Uterus (tissue), 4 donors: ENCODE measurements around the gene TMEM120A. TPM values are rescaled to one million over a fixed set of nuclear protein-coding genes. Genes with fewer than 3 reads are reported as not detected.

ENCODE experiments used
- DNase-seq, 2 donors: peaks; one replicate each; pipeline ENCODE4 v3.0.0-alpha.2; 2019 to 2020
- H3K27ac ChIP-seq, 2 donors: fragments of 200-600 bp; sonication (generic); 1 replicate in 1 of 2; 2 replicates in 1 of 2; pipeline ENCODE4 v1.5.1; 2016 to 2018
- H3K27me3 ChIP-seq, 2 donors: fragments of 200-600 bp; sonication (generic); one replicate each; pipeline ENCODE4 v1.5.1; 2018 to 2019; ENCODE audit warnings: control low read depth in 1 of 2
- H3K36me3 ChIP-seq, 2 donors: fragments of 200-600 bp; sonication (generic); one replicate each; pipeline ENCODE4 v1.5.1; 2019; ENCODE audit warnings: control low read depth in 1 of 2
- H3K4me1 ChIP-seq, 2 donors: fragments of 200-600 bp; sonication (generic); one replicate each; pipeline ENCODE4 v1.5.1; 2018 to 2019; ENCODE audit warnings: control low read depth in 1 of 2
- H3K4me3 ChIP-seq, 2 donors: fragments of 200-600 bp; sonication (generic); 1 replicate in 1 of 2; 2 replicates in 1 of 2; pipeline ENCODE4 v1.5.1; 2018 to 2019; ENCODE audit warnings: mild to moderate bottlenecking in 1 of 2
- H3K9me3 ChIP-seq, 2 donors: fragments of 200-600 bp; sonication (generic); one replicate each; pipeline ENCODE4 v1.5.1; 2019; ENCODE audit warnings: control low read depth in 1 of 2
- CTCF ChIP-seq, 4 experiments: fragments of 200-600 bp in 2 of 4; fragments of 450-650 bp in 2 of 4; sonication (generic) in 2 of 4; IDR thresholded peaks; one replicate each; pipeline ENCODE4 v1.5.1; 2016 to 2019; ENCODE audit warnings: antibody characterized with exemption in 4 of 4, mild to moderate bottlenecking in 2 of 4, moderate library complexity in 1 of 4
- POLR2A ChIP-seq, 2 donors: fragments of 450-650 bp; IDR thresholded peaks; one replicate each; pipeline ENCODE4 v1.6.1; 2016; ENCODE audit warnings: antibody characterized with exemption in 2 of 2, mild to moderate bottlenecking in 1 of 2, moderate library complexity in 1 of 2
- intact Hi-C: fragments of 100-400 bp; cut with DNase I; formaldehyde crosslinking; loops from one replicate; pipeline ENCODE4 v1.15.1; 2023; ENCODE audit warnings: low total_unique reads
- total RNA-seq, 4 donors: library from RNA; depleted of rRNA in 3 of 4; stranded (reverse); fragments of >200 nt in 3 of 4; gene quantifications; one replicate each; pipeline versions ENCODE4 v1.1.0 to v1.2.4, GENCODE V29; 2014 to 2023
- donor health status: DM: yes; HTN: yes; CAD: no.

The TMEM120A gene
- total RNA-seq, 4 donors from 2014 or later = 4.6 to 95.4 (median 36.9) TPM

GRCh38 chr7:75962607-75963380 is 31.6 kb downstream of the TMEM120A start:
- H3K9me3 ChIP-seq = no peaks in the 10 kb centered on the region
- H3K36me3 ChIP-seq = no peaks in the 10 kb centered on the region
- no peak overlapping the region for H3K4me3 ChIP-seq
- peaks cover 0 to 13% of the 10 kb centered on the region in 2 donors for H3K4me1 ChIP-seq
- intact Hi-C loops = no loop called here
- no peak for DNase-seq
- peak overlapping the region; percentile 60 to 74 for H3K27ac ChIP-seq
- H3K27me3 ChIP-seq = no peaks in the 10 kb centered on the region
- TF ChIP-seq CTCF (IDR thresholded peaks at IDR 0.05) = no peak
- TF ChIP-seq POLR2A (IDR thresholded peaks at IDR 0.05) = no peak

GRCh38 chr7:75961218-75961617 is 33.2 kb downstream of the TMEM120A start:
- Histone ChIP-seq H3K9me3 (no peaks in the 10 kb centered on the region), H3K4me1 (peaks cover 0 to 4% of the 10 kb centered on the region in 2 donors), H3K4me3 (no peak overlapping the region), H3K36me3 (no peaks in the 10 kb centered on the region), H3K27ac (no peak overlapping the region), H3K27me3 (no peaks in the 10 kb centered on the region)
- intact Hi-C loops = no loop called here
- no peak for TF ChIP-seq CTCF (IDR thresholded peaks at IDR 0.05)
- no peak for TF ChIP-seq POLR2A (IDR thresholded peaks at IDR 0.05)
- DNase-seq = no peak

- no peaks in the 10 kb centered on the region for H3K9me3 ChIP-seq
- intact Hi-C loops = no loop called here
- TF ChIP-seq CTCF (IDR thresholded peaks at IDR 0.05) = no peak
- H3K4me1 ChIP-seq = no peaks in the 10 kb centered on the region
- no peak for DNase-seq
- no peak overlapping the region for H3K27ac ChIP-seq
- no peak overlapping the region for H3K4me3 ChIP-seq
- H3K36me3 ChIP-seq = no peaks in the 10 kb centered on the region
- no peaks in the 10 kb centered on the region for H3K27me3 ChIP-seq
Measured at GRCh38 chr7:75960372-75960771, 34.0 kb downstream of the TMEM120A start.

GRCh38 chr7:75958802-75959543 is 35.4 kb downstream of the TMEM120A start:
- Histone ChIP-seq H3K27ac (no peak overlapping the region), H3K36me3 (no peaks in the 10 kb centered on the region), H3K9me3 (no peaks in the 10 kb centered on the region), H3K4me3 (no peak overlapping the region), H3K27me3 (no peaks in the 10 kb centered on the region), H3K4me1 (no peaks in the 10 kb centered on the region)
- DNase-seq = no peak
- intact Hi-C loops = no loop called here
- no peak for TF ChIP-seq POLR2A (IDR thresholded peaks at IDR 0.05)
- no peak for TF ChIP-seq CTCF (IDR thresholded peaks at IDR 0.05)
